GM18517 (cell line): Measurements from ENCODE around the gene MBD5.

Experiments
- ATAC-seq: cut with Tn5 transposase; IDR thresholded peaks from one replicate; pipeline ENCODE4 v1.9.1; 2021; ENCODE audit warnings: mild to moderate bottlenecking, moderate library complexity; ENCODE audit not compliant: unreplicated experiment

MBD5 gene

GRCh38 chr2:148298196-148298595 is 277.3 kb downstream of the MBD5 start:
- ATAC-seq = no peak

DNA sequence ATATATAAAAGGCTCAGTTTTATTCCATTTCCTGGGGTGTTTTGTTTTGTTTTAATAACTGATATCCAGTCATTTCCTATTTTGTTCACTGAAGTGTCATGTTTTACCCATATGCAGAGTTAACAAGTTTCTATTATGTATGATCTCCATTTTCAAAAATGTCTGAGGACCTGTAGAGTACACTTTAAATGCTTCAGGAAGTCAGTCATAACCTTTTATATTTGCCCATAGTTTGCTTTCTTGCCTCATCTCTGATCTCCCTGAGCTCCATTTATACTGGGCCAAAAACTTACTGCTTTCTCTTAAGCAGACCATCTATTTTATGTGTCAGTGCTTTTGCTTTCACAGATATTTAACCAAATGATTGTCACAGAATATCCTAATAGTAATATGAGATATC is 278.7 kb downstream of the MBD5 start:
- no peak for ATAC-seq

DNA sequence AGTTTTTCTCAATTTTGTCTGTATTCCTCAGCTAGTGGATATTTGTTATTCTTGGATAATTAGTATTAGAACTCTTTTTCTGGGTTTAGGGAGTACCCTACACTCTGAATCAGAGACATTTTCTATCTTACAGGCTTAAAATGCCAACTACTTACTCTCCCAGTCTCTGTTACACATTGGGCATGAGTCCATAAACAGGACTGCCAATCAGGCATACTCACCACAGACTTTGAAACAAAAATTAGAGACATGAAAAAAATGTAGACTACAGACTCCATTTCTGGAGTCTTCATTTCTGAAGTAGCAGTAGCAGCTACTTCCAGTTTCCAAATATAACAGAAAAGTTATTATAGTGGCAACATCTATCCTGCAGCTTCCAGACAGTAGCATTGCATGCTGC is 279.7 kb downstream of the MBD5 start:
- no peak for ATAC-seq

GRCh38 chr2:148301362-148301761 is 280.5 kb downstream of the MBD5 start:
- no peak for ATAC-seq

DNA sequence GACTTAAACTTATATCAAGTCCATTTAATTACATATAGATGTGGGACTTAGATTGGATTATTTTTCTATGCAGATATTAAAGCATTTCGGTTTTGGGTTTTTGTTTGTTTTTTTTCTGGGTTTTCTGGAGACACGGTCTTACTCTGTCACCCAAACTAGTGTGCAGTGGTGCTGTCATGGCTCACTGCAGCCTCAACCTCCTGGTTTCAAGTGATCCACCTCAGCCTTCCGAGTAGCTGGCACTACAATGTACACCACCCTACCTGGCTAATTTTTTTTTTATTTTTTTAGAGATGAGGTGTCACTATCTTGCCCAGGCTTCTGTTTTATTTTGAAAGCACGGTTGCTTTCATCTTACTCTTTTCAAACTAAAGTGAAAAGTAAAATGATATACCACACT is 281.6 kb downstream of the MBD5 start:
- ATAC-seq = no peak

DNA sequence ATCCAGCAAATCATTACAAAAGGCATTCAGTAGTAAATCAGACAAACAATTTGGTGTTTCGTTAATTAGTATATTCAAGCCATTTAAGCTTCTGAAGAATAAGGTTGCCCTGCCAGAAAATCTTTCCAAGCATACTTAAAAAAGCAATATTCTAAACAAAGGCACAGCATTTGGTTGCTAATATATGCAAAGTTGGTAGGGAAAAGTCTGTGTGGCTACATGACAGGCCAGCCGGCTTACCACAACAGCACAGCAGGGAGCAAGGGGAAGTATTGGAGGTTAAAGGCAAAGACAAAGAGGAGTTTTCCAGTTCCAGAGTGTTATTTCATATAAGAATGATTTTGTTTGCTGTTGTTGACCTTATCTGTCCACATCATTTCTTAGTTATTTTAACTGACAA is 282.3 kb downstream of the MBD5 start:
- no peak for ATAC-seq

- ATAC-seq = no peak
Observed at GRCh38 chr2:148305476-148305875, 284.6 kb downstream of the MBD5 start.

GRCh38 chr2:148306027-148306426 is 285.1 kb downstream of the MBD5 start:
- no peak for ATAC-seq

- no peak for ATAC-seq
Observed at GRCh38 chr2:148317598-148317997, 296.7 kb downstream of the MBD5 start.

GRCh38 chr2:148338541-148338940 is 317.6 kb downstream of the MBD5 start:
- no peak for ATAC-seq

DNA sequence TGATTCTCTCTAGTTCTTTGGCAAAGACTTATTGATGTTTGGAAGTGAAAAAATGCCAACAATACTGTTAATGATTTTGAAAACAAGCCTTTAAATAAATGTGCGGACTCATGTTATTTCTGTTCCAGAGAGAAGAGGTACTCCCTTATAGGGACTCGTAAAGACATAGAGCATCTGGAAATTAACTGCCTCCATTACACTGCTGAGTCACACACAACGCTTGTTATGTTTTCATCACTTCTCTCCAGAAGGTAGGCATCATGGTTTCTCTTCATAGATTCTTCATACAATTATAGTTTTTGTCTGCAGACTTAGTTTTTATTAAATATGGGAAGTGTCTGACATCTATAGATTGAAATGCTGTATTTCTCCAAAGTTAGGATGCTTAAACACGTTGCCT is 321.2 kb downstream of the MBD5 start:
- ATAC-seq = no peak

GRCh38 chr2:148350199-148350598 is 329.3 kb downstream of the MBD5 start:
- no peak for ATAC-seq

DNA sequence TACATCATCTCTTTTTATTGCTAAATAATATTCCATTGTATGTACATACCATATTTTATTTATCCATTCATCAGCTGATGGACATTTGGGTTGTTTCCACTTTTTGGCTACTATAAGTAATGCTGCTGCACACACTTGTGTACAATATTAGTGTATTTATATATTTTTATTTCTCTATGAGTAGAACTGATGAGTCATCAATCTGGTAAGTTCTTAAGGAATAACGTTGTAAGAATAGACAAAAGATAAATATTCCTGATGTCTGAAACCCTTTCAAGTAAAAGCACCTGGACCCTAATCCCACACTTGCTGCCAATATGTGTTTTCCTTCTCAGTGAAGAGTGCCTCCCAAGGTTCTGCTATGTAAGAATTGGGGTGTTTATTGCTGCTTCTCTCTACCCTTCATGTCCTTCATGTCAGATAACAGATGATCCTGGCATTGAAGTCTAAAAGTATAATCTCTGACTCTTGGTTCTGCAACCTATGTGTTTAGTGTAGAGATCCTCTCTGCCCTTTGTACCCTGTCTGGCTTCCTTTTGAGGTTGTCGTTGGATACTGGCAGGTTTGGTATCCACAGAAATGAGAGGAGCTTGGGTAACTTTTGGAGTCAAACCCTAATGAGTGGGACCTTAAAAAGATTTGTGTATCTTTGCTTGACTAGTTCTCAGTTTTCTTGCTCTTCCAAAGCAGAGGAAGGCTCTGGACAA is 330.7 kb downstream of the MBD5 start:
- no peak for ATAC-seq

DNA sequence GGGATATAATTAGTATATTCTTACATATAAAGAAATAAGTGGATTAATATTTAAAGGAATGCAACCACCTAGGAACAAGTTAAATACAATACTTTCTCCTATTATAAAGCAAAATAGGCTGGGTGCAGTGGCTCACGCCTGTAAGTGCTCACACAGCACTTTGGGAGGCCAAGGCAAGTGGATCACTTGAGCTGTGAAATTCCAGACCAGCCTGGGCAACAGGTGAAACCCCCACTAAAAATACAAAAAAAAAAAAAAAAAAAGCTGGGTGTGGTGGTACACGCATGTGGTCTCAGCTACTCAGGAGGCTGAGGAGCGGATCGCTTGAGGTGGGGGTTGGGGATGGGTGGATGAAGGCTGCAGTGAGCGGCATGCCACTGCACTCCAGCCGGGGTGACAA is 337.5 kb downstream of the MBD5 start:
- no peak for ATAC-seq

GRCh38 chr2:148360662-148361061 is 339.8 kb downstream of the MBD5 start:
- ATAC-seq = no peak

- no peak for ATAC-seq
Observed at GRCh38 chr2:148362144-148362796, 341.4 kb downstream of the MBD5 start.

DNA sequence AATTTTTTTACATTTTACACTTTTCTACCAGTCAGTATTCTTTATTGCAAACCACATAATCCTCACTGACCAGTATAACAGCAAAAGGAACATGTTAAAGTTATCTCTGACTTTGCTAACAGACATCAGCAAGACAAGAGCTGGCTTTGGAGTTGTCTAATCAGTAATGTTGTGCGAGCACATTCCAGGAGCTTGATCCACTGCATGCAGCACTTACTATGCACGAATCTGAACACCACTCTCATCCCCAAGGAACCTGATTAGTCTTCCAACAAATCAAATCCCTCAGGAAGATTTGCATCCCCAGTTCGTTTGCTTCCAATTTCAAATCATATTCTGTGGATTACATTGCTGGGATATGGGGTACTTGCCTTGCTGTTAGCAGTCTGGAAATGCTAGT is 354.3 kb downstream of the MBD5 start:
- no peak for ATAC-seq

- ATAC-seq = no peak
Observed at GRCh38 chr2:148391324-148391723, 370.4 kb downstream of the MBD5 start.

DNA sequence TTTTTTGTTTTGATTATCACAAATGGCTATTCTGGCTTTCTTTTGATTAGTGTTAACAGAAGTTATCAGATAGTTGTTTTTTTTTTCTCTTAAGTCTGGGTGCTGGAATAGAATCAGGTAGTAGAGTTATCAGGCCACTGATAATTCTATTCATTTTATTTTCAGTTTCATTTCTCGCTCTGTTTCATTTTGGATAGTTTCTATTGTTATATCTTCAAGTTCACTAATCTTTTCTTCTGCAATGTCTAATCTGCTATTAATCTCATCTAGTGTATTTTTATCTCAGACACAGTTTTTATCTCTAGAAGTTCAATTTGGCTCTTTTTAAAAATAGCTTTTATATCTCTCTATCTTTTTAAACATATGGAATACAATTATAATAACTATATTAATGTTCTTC is 381.9 kb downstream of the MBD5 start:
- no peak for ATAC-seq

- ATAC-seq = no peak
Observed at GRCh38 chr2:148410899-148411298, 390.0 kb downstream of the MBD5 start.

DNA sequence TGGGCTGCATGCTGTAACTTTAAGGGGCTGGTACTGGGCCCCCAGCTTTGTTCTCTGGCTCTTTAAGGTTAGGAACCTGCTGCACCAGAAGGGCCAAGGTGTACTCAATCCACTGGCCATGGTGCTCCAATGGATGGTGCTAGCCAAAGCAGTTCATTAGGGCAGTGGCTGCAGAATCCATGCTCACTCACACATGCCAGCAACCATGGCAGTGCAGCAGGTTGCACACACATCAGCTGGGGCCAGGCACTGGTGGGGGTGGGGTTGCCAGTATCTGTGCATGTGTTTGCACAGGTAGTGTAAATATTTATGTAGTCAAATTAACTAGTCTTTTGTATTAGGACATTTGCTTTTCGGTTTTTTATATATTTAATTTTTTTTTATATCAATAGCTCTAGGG is 395.4 kb downstream of the MBD5 start:
- no peak for ATAC-seq

- ATAC-seq = no peak
Observed at GRCh38 chr2:148430101-148430500, 409.2 kb downstream of the MBD5 start.

- no peak for ATAC-seq
Observed at GRCh38 chr2:148447877-148448276, 427.0 kb downstream of the MBD5 start.
